ENCODE measurements around the gene NDFIP2. TPM values are rescaled to one million over a fixed set of nuclear protein-coding genes. Genes with fewer than 3 reads are reported as not detected.
A peak's percentile ranks its signal among the peaks of the same experiment; 100 is the strongest.

NDFIP2 gene
- polyA plus RNA-seq, 3 donors = 53.2 to 65.1 (median 60.4) TPM

- DNase-seq (ENCODE audit: extremely low read depth in 1 of 11, low read depth in 9 of 11, low spot score in 4 of 11) = no peak
Measured at GRCh38 chr13:79483086-79483706, 2.2 kb downstream of the NDFIP2 start.

DNA sequence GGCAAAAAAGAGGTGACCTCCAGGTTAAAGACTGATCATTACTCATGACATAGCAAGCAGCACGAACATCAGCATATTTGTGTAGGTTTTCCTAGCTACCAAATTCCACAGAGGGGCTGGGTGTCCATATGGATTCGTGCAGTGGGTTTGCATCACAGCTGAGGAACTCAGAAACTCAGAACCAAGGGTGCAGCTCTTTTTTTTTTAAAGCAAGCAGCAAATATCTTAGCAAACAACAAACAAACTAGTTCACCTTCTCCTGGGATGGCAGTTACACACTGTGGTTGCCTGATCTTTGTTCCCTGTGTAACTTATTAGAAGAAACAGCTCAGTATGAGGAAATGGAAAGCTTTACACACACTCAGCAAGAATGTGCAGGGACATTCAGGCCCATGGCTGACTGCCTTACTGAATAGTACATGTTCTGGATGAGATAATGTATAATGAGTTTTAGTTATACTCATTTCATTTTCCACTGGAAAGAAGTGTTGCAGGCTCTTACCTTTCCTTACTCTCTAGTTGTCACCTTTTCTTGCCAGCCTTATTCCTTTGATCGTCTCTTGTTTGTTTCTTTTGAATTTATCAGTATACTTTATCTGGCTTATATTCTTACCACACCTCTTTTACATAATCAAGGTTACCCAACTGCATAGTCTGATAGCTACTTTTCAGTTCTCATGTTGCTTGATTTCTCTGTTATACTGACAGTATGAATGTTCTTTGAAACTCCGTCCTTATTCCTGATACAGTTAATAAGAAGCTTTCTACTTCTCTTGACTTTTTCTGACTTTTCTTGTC is 4.3 kb downstream of the NDFIP2 start:
- DNase-seq (ENCODE audit: extremely low read depth in 1 of 11, low read depth in 9 of 11, low spot score in 4 of 11) = peak in 6 of 11 donors; percentile 6 to 65 (median 26)

GRCh38 chr13:79486433-79487188 is 5.7 kb downstream of the NDFIP2 start:
- DNase-seq (ENCODE audit: extremely low read depth in 1 of 11, low read depth in 9 of 11, low spot score in 4 of 11) = no peak

DNA sequence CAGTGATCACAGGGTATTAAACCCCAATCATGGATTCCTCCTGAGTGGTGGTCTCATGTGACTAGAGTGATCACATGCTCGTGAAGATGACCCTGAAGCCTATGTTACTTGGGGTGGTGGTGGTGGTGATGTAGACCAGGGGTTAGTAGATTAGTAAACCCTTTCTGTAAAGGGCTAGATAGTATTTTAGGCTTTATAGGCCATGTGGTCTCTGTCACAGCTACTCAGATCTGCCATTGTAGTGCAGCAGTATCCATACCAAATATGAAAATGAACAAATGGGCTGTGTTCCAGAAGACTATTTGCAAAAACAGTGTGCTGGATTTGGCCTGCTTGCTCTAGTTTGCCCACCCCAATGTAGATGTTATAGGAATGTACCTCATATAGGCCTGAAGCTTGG is 9.4 kb downstream of the NDFIP2 start:
- DNase-seq (ENCODE audit: extremely low read depth in 1 of 11, low read depth in 9 of 11, low spot score in 4 of 11) = no peak

DNA sequence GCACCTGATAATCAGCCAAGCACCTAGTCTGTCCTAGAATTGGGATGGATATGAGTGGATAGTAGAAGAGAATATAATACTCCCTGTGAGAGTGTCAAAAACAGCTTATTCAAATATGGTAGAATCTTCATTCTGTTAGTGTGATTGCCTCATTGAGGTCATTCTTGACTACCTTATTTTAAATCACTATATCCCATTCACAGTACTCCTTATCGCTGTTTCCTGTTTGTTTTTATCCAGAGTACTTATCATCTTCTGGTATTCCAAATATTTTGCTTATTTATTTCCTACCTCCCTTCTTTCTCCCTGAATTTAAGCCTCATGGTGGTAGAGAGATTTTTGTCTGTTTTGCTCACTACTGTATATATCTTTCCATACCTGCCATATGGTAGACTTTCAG is 9.9 kb downstream of the NDFIP2 start:
- DNase-seq (ENCODE audit: extremely low read depth in 1 of 11, low read depth in 9 of 11, low spot score in 4 of 11) = no peak

DNA sequence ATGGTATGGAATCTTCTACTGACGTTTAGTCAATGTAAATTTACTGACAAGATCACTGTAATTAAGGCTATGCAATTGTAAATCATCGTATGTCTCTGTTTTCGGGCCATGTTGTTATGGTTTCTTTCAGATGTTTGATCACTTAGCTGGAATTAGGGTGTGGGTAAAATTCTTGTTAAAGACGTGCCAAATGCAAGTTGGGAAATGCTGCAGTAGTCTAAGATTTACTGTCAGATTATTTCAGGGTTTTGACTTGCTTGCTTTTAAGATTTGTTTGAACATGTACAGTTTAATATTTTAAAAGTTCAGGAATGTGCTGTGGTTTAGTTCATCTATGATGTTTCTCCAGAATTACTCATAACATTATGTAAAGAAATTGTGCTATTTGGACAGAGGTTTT is 10.8 kb downstream of the NDFIP2 start:
- DNase-seq (ENCODE audit: extremely low read depth in 1 of 11, low read depth in 9 of 11, low spot score in 4 of 11) = no peak

- no peak for DNase-seq (ENCODE audit: extremely low read depth in 1 of 11, low read depth in 9 of 11, low spot score in 4 of 11)
Measured at GRCh38 chr13:79492313-79492798, 11.4 kb downstream of the NDFIP2 start.

DNA sequence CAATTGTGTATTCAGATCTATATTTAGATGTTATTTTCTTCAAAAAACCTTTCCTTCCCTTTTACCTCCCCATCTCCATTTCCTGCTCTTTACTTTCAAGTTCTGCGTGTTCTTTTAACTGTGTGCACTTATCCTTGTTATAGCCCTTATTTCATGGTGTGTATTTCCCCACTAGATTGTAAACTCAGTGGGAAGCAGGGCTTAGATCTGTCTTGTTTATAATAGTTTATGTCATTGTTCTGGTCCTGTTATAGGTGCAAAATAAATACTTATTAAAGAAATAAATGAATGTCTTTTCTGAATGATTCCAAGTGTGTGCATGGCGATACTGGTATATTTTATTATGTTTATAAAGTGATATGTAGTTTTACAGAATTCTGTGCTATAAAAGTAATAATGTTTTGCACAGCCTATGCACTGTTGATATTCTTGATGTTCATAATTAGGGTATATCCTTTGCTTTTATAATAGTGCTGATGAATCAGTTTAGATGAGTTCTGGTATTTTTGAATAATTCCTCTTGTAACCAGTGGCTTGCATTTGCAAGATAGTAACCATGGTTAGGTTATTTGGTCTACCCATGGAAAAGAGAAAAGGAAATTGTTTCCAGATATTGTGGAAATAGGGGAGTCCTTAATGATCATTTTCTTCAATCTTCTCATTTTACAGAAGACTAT is 12.1 kb downstream of the NDFIP2 start:
- no peak for DNase-seq (ENCODE audit: extremely low read depth in 1 of 11, low read depth in 9 of 11, low spot score in 4 of 11)

DNA sequence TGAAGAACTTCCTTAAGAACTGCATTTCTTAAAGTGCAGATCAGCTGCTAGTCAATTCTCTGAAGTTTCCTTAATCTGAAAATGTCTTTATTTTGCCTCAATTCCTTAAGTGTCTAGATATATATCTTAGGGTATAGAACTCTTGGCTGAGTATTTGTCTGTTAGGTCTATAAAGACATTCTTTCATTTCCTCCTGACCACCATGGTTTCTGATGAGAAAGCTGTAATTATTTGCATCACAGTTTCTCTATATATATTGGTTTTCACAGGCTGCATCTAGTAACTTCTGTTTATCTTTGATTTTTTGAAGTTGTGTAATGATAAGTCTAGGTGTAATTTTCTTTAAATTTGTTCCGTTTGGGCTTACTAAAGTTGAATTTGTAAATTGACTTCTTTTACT is 15.2 kb downstream of the NDFIP2 start:
- DNase-seq (ENCODE audit: extremely low read depth in 1 of 11, low read depth in 9 of 11, low spot score in 4 of 11) = no peak

DNA sequence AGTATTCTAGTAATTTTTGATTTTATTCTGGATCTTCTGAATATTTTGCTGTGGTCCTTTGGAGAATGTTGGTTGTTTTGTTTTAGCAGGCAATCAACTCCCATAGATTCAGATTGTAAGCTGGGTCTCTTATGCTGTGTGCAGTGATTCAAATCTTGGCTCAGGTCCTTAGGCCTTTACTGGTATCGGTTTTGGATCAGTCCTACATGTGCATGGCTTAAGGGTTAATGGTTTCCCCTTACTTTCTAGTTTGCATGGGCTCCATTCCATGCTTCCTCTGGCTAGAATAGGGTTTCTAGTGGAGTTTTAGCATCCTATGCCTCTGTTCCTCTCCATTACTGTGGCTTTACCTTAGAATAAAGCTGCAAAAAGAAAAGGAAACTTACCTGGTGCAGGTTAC is 16.1 kb downstream of the NDFIP2 start:
- DNase-seq (ENCODE audit: extremely low read depth in 1 of 11, low read depth in 9 of 11, low spot score in 4 of 11) = no peak

DNA sequence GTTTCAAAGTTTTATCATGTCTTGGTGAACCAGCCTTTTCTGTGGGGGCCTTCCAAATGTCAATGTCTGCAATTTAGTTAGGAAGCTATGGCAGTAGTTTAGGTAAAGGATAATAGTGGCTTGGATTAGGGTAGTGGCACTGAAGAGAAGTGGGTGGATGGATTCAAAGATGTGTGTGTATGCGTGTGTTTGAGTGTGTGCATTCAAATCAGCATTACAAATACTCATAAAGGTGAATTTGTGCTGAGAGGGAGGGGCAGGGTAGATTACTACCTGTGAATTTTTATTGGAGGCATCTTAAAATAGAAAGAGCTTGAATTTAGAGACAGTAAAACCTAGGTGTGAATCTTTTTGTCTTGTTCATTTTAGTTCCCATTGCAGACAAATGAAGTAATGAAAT is 16.9 kb downstream of the NDFIP2 start:
- no peak for DNase-seq (ENCODE audit: extremely low read depth in 1 of 11, low read depth in 9 of 11, low spot score in 4 of 11)

GRCh38 chr13:79500829-79501228 is 19.9 kb downstream of the NDFIP2 start:
- no peak for DNase-seq (ENCODE audit: extremely low read depth in 1 of 11, low read depth in 9 of 11, low spot score in 4 of 11)

- no peak for DNase-seq (ENCODE audit: extremely low read depth in 1 of 11, low read depth in 9 of 11, low spot score in 4 of 11)
Measured at GRCh38 chr13:79501538-79502232, 20.7 kb downstream of the NDFIP2 start.

DNA sequence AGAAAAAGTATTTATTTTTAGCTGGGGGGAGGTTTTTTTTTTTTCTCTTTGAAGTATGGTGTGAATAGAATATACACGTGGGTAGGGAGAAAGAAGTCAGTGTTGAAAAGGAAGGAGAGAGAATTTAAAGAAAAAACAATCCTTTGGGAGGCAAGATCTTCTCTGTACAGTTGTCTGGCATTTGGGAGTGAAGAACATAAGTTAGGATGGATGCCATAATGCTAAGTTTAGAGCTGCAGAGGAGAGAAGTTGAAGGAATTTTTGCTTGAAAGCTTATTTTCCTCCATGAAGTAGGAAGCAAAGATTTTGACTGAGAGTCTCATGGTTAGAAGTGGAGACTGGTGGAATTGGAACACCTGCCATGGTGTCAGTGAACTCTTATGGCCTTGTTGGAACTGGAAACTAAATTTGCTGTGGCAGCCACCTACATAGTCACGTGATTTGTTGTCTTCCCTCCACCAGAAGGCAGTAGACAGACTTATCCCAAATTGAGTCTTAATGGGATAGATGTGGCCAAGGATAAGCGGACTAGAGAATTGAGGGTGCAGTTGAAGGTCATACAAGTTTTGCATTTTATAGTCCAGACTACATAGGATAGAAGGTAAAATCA is 22.0 kb downstream of the NDFIP2 start:
- no peak for DNase-seq (ENCODE audit: extremely low read depth in 1 of 11, low read depth in 9 of 11, low spot score in 4 of 11)

- no peak for DNase-seq (ENCODE audit: extremely low read depth in 1 of 11, low read depth in 9 of 11, low spot score in 4 of 11)
Measured at GRCh38 chr13:79503473-79504017, 22.6 kb downstream of the NDFIP2 start.

- no peak for DNase-seq (ENCODE audit: extremely low read depth in 1 of 11, low read depth in 9 of 11, low spot score in 4 of 11)
Measured at GRCh38 chr13:79508224-79508961, 27.4 kb downstream of the NDFIP2 start.

DNA sequence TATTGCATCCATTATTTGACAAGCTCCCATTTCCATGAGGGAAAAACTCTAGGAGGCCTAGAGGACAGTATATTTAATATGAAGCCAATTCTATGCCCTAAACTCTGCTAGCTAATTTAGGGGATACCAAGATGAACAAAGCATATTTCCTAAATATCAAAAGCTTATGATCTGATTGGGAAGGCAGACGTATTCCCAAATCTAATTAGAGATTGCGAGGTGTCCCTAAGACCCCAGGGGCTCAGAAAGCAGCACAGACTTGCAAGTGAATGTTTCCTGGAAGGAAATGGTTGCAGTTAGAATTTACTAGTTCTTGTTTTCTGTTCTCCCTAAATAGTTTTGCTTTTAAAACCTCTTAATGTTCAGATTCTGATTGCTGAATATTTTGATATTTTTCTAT is 30.7 kb downstream of the NDFIP2 start:
- DNase-seq (ENCODE audit: extremely low read depth in 1 of 11, low read depth in 9 of 11, low spot score in 4 of 11) = no peak

DNA sequence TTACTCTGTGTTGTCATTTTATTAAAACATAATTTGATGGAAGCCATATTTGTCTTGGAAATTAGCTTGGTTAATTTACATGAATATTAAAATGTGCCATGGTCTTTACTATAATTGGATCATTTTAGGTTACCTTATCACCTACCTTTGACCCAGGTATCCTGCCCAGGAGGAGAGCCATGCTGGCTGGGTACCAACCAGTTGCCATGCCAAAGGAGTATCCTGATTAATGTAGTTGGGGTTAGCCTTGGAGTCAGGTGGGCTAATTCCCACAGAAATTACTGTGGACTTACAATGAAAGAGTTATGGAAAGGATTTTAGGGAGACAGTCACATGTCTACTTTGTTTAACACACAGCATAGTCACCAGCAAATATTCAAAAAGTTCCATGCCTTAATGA is 32.0 kb downstream of the NDFIP2 start:
- DNase-seq (ENCODE audit: extremely low read depth in 1 of 11, low read depth in 9 of 11, low spot score in 4 of 11) = no peak

Measured in renal cortex interstitium (tissue), 11 donors.